Activated B cell treated with CpG ODN at 0.5 μM for 24 hours (primary cell): ENCODE measurements around the gene ZNF253. TPM values are rescaled to one million over a fixed set of nuclear protein-coding genes. Genes with fewer than 3 reads are reported as not detected.

Source experiments
- ATAC-seq: fragments of 200-7000 bp; cut with Tn5 transposase; one replicate; pipeline ENCODE4 v1.10.0; 2021; ENCODE audit warnings: low read depth, mild to moderate bottlenecking, moderate library complexity
- CTCF ChIA-PET: fragments of 350-600 bp; sonication (Branson Sonifier 250); formaldehyde crosslinking; loops from one replicate; lab custom pipeline; 2021; ENCODE audit warnings: antibody characterized with exemption; lab: Charles Lee
- POLR2A ChIA-PET: fragments of 350-600 bp; sonication (Branson Sonifier 250); formaldehyde crosslinking; loops from one replicate; lab custom pipeline; 2021; ENCODE audit warnings: antibody characterized with exemption; lab: Charles Lee
- DNase-seq: peaks from one replicate; pipeline ENCODE4 v3.0.0; 2022
- H3K27ac Mint-ChIP-seq: one replicate; pipeline ENCODE4 v1.8.0; 2020; ENCODE audit warnings: mixed read lengths
- H3K27me3 Mint-ChIP-seq: one replicate; pipeline ENCODE4 v1.8.0; 2021; ENCODE audit warnings: mixed read lengths
- H3K36me3 Mint-ChIP-seq: one replicate; pipeline ENCODE4 v1.8.0; 2021; ENCODE audit warnings: low read depth, mixed read lengths
- H3K4me1 Mint-ChIP-seq: one replicate; pipeline ENCODE4 v1.8.0; 2021; ENCODE audit warnings: mixed read lengths
- H3K4me3 Mint-ChIP-seq: one replicate; pipeline ENCODE4 v1.8.0; 2020; ENCODE audit warnings: mild to moderate bottlenecking, mixed read lengths
- H3K9me3 Mint-ChIP-seq: one replicate; pipeline ENCODE4 v1.8.0; 2020; ENCODE audit warnings: mixed read lengths
- intact Hi-C: fragments of 100-400 bp; cut with micrococcal nuclease; formaldehyde crosslinking; loops from one replicate; pipeline ENCODE4 v1.15.1; 2024
- total RNA-seq: library from RNA; stranded (reverse); gene quantifications from 2 replicates; pipeline ENCODE4 v1.2.3, GENCODE V29; 2022
- TF ChIP-seq, protein P1 (sequence below): fragments of 200-600 bp; IDR thresholded peaks from one replicate; pipeline ENCODE4 v1.8.0; 2022; ENCODE audit warnings: antibody characterized with exemption, mild to moderate bottlenecking

ZNF253 gene
- total RNA-seq, 1 donor from 2014 or later, result 24.7 TPM

DNA sequence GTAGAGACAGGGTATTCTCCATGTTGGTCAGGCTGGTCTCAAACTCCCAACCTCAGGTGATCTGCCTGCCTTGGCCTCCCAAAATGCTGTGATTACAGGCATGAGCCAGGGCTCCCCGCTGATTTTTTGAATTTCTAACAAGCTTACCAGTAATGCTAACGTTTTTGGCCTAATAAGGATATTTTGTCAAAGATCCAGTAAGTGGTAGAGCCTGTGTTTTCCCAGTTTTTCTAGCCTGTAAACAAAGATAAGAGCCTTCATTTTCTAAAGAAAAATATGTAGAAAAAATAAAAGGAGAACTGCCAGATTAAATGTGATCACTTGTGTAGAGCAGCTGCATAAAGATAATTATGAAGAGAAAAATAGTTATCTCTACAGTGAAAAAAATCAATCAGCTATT, 72.8 kb downstream of the ZNF253 start:
- intact Hi-C loops, result loop anchor here (10.0 kb wide), 1 partner anchor 74 kb away; the partner anchor contains the start of gene ZNF253
- Mint-ChIP-seq H3K4me3 (no peak overlapping the region), H3K36me3 (peaks cover 16% of the 10 kb centered on the region), H3K27ac (no peak overlapping the region), H3K9me3 (peaks cover 16% of the 10 kb centered on the region), H3K27me3 (no peaks in the 10 kb centered on the region), H3K4me1 (peaks cover 18% of the 10 kb centered on the region)
- DNase-seq (no peak), ATAC-seq (no peak)
- POLR2A ChIA-PET, result interaction anchor here (0.6 kb wide), 2 partner anchors 117 to 810 kb away, joined by 3 to 11 read pairs; no protein-coding TSS in a partner anchor
- TF ChIP-seq, protein P1, sequence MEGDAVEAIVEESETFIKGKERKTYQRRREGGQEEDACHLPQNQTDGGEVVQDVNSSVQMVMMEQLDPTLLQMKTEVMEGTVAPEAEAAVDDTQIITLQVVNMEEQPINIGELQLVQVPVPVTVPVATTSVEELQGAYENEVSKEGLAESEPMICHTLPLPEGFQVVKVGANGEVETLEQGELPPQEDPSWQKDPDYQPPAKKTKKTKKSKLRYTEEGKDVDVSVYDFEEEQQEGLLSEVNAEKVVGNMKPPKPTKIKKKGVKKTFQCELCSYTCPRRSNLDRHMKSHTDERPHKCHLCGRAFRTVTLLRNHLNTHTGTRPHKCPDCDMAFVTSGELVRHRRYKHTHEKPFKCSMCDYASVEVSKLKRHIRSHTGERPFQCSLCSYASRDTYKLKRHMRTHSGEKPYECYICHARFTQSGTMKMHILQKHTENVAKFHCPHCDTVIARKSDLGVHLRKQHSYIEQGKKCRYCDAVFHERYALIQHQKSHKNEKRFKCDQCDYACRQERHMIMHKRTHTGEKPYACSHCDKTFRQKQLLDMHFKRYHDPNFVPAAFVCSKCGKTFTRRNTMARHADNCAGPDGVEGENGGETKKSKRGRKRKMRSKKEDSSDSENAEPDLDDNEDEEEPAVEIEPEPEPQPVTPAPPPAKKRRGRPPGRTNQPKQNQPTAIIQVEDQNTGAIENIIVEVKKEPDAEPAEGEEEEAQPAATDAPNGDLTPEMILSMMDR, result no peak
- CTCF ChIA-PET, result interaction anchor here (0.7 to 1.3 kb wide), 2 partner anchors 32 to 117 kb away, joined by 3 to 4 read pairs; partner anchors contain the start of gene ZNF506

DNA sequence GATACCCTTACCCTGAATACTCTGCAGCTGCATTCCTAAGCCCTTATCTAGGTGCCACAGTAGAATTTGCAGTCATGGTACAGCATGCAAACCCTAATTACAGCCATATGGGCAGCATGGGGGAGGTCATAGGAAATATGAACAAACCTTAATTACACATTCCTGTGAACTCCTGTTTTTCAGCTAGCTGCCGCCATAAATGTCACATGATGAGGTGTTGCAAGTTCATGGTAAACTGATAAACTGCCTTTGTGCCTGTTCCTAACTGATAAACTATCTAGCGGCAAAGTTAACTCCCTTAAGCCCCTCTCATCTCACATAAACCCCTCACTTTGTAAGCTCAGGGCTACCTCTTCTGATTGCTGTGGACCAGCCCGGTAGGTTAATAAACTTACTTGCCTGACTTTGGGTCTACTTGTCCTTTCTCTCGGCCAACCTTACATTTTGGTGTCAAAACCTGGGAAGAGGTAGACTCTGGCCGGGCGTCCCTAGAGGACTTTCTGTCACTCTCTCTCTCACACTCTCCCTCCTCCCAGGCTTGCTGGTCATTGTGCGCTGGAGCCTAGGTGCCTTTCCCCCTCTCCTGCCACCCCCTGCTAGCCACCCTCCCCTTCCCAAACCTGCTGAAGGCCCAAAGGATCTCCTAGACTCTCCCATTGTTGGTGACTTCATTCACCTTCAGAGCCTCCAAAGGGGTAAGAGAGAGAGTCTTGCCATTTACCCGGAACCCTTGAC, 78.3 kb downstream of the ZNF253 start:
- peaks cover 7% of the 10 kb centered on the region for H3K9me3 Mint-ChIP-seq
- no peak overlapping the region for H3K4me3 Mint-ChIP-seq
- TF ChIP-seq, protein P1, result no peak
- H3K27me3 Mint-ChIP-seq, result no peaks in the 10 kb centered on the region
- no peak overlapping the region for H3K27ac Mint-ChIP-seq
- intact Hi-C loops, result no loop called here
- POLR2A ChIA-PET, result no interaction called here
- CTCF ChIA-PET, result interaction anchor here (0.5 kb wide), 1 partner anchor 18 kb away, joined by 3 read pairs; no protein-coding TSS in a partner anchor
- ATAC-seq, result no peak
- no peak for DNase-seq
- H3K4me1 Mint-ChIP-seq, result no peaks in the 10 kb centered on the region
- H3K36me3 Mint-ChIP-seq, result no peaks in the 10 kb centered on the region

Other genes with a start within 250 kb of the ZNF253 start
- gene PBX4, start 247.2 kb upstream of the ZNF253 start, total RNA-seq, result 19.4 and 21.8 TPM in 2 replicates
- gene LPAR2, start 237.7 kb upstream of the ZNF253 start, total RNA-seq, result 29.0 and 33.7 TPM in 2 replicates
- 129 and 130 TPM in 2 replicates for gene GMIP, start 222.2 kb upstream of the ZNF253 start, total RNA-seq
- gene ATP13A1, start 202.2 kb upstream of the ZNF253 start, total RNA-seq, result 125 and 135 TPM in 2 replicates
- gene ZNF101, start 197.0 kb upstream of the ZNF253 start, total RNA-seq, result 45.6 and 52.6 TPM in 2 replicates
- 11.8 and 13.4 TPM in 2 replicates for gene ZNF14, start 132.8 kb upstream of the ZNF253 start, total RNA-seq
- 67.1 and 78.6 TPM in 2 replicates for gene ZNF506, start 44.1 kb upstream of the ZNF253 start, total RNA-seq
- gene ZNF93, start 35.1 kb downstream of the ZNF253 start, total RNA-seq, result 13.5 and 14.9 TPM in 2 replicates
- gene ZNF682, start 173.6 kb downstream of the ZNF253 start, total RNA-seq, result 15.5 and 19.9 TPM in 2 replicates
- gene ZNF90, start 212.1 kb downstream of the ZNF253 start, total RNA-seq, result 9.8 and 12.5 TPM in 2 replicates